8988T (cell line): ENCODE results near the gene CDV3.
"Not testable (repeated sequence)": the region's sequence is repeated elsewhere in the genome, so short reads cannot be mapped to it uniquely, and the experiment has no call there.

Experiments
- DNase-seq: peaks from one replicate; pipeline ENCODE4 v3.0.0; 2011

Gene CDV3

DNA sequence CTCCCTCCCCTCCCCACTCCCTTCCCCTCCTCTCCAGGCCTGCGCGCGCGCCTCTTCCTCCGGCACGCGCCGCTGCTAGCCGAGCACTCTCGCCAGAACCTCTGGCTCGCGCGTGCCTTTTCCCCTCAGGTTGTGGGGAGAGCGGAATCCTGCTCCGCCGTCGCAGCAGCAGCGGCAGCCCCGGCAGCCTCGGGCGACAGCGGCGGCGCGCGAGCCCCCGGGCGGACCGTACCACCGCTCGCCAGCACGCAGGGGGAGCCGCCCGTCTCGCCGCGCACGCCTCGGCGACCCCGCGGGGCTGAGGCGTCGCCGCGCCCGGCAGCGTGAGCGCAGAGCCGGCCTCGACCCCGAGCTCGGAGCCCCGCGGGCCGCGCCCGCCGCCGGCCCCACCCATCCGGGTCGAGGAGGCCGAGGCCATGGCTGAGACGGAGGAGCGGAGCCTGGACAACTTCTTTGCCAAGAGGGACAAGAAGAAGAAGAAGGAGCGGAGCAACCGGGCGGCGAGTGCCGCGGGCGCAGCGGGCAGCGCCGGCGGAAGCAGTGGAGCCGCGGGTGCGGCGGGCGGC lies at the start of gene CDV3:
Gene CDV3 (plus strand): TSS at position 58 of the 566 bp plus-strand sequence. CDS start 359 bp downstream, at position 417.
- peak; percentile 36 for DNase-seq

GRCh38 chr3:133523758-133524157 lies 49.7 kb upstream of the CDV3 start:
- DNase-seq = not testable (repeated sequence)

GRCh38 chr3:133525435-133525834 lies 48.1 kb upstream of the CDV3 start:
- no peak for DNase-seq

DNA sequence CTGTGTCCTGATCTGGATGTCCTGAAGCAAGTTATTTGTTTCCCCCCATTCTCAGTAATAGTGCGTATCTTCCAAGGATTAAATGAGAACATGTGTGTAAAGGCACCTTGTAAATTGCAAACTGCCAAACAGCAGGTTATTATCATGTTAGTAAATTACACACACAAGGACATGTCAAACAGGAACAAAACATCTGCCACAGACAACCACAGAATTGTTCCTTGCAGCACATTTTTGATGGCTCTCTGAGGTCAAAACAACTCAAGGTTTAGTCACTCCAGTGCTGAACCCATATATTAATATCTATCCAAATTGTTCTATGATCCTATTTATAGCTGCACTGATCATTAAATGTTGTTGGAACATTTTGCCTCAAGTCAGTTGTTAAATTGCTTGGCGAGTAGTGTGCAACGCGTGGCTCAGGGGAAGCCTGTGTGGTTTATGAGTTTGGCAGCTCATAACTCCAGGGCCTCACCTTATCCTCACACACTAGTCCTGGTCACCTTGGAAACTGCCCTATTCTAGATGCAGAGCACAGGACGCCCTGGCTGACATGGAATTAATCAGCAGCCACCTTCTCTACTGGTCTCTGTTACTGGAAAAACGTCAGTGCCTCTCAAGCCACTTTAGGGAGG lies 46.3 kb upstream of the CDV3 start:
- no peak for DNase-seq

- DNase-seq = no peak
Measured at GRCh38 chr3:133529809-133530208, 43.7 kb upstream of the CDV3 start.

DNA sequence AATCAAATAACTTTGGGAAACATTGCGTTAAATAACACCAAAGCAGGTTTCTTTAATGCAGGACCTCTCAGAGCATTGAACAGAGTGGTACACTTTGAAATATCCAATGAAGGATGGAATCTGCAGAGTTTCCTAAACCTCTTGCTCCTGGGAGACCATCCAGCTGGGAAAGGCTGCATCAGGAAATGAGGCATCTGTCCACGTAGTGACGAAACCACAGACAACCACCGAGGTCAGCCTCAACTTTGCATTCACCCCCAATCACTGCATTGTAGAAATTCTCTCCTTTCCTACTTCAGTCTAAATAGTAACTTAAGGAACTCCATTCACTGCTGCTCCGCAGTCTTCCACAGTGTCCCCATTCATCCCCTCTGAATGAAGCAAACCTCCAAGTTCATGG lies 41.5 kb upstream of the CDV3 start:
- no peak for DNase-seq

GRCh38 chr3:133532951-133533350 lies 40.5 kb upstream of the CDV3 start:
- no peak for DNase-seq

DNA sequence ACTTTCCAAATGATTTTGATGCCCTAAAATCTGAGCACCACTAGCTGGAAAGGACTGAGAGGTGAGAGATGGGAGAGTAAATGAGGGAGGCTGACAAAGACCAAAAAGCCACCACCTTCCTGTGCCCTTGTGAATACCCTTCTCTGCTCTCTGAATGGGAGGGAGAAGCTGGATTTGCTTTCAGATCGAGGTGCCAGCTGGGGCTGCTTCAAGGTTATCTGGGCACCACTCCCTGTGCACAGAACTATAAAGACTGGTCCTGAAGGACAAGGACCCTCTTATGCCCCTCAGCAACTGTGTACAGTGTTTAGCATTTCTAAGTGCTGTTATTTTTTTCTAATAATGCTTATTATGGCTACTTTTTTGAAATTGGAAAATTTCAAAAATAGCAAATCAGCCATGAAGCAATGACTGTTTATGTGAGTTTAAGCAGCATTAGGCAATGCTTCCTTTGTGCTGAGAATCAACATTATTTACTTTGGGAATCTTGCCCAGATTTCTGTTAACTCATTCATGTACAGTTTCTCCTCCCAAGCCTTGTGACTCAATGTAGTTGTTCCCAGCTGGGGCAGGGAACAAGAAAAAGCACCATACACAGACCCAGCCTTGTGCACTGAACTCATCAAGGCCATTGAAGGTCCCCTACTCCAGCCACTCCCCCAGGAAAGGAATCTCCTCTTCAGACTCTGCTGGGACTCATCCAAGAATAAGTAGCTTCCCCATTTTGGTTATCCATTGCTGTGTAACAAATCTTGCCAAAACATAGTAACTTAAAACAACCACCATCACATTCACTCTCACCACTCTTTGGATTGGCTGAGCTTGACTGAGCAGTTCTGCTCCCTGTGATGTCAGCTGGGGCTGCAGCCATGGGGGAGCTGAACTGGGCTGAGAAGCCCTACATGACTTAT lies 37.3 kb upstream of the CDV3 start:
- DNase-seq = no peak

- not testable (repeated sequence) for DNase-seq
Measured at GRCh38 chr3:133537131-133537530, 36.4 kb upstream of the CDV3 start.

GRCh38 chr3:133538154-133538553 lies 35.3 kb upstream of the CDV3 start:
- no peak for DNase-seq

- DNase-seq = no peak
Measured at GRCh38 chr3:133540896-133541674, 32.4 kb upstream of the CDV3 start.

- no peak for DNase-seq
Measured at GRCh38 chr3:133542871-133543270, 30.6 kb upstream of the CDV3 start.

DNA sequence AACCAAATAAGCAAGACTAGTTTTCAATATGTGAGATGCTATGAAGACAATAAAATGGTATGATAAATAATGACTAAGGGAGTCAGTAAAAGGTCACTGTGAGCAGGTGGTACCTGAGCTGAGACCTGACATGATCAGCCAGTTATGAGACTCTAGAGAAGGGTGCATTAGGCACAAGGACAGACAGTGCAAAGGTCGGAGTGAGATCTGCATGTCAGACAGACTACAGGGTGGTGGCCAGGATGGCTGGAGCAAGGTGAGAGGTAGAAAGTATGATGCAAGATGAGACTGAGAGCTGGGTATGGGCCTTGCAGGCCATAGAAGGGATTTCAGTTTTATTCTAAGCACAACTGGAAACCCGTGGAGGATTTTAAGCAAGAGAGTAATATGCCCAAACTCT lies 28.5 kb upstream of the CDV3 start:
- not testable (repeated sequence) for DNase-seq

DNA sequence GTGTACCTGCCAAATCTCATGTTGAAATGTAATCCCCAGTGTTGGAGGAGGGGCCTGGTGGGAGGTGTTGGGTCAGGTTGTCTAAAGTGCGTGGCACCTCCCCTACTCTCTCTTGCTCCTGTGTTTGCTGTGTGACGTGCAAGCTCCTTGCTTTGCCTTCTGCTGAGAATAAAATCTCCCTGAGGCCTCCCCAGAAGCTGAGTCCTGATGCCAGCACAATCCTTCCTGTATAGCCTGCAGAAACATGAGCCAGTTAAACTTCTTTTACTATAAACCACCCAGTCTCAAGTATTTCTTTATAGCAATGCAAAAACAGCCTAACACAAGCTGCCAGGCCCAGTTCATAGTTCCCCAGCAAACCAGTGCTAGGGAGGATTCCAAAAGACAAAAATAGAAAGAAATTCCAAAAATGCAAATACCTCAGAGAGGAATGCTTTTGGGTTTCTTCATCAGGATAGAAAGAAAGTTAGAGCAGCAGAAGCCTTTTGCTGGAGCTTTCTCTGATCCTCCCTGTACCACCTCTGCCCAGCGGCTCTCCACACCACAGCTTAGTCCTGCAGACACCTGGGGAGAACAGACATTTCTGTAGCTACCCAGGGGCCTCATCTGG lies 25.9 kb upstream of the CDV3 start:
- no peak for DNase-seq

GRCh38 chr3:133548090-133548489 lies 25.4 kb upstream of the CDV3 start:
- DNase-seq = no peak

DNA sequence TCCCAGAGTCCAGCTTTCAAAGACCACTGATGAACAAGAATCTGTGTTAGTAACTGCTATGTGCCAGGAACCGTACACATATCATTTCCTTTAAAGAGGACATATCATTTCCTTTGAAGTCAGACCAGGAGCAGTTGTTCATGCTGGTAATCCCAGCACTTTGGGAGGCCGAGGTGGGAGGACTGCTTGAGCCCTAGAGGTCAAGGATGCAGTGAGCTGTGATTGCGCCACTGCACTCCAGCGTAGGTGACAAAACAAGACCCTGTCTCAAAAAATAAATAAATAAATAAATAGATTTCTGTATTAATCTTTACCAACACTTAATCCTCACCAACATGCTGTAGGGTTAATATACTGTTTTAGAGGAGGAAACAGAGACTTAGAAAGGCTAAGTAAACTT lies 23.9 kb upstream of the CDV3 start:
- DNase-seq = no peak

DNA sequence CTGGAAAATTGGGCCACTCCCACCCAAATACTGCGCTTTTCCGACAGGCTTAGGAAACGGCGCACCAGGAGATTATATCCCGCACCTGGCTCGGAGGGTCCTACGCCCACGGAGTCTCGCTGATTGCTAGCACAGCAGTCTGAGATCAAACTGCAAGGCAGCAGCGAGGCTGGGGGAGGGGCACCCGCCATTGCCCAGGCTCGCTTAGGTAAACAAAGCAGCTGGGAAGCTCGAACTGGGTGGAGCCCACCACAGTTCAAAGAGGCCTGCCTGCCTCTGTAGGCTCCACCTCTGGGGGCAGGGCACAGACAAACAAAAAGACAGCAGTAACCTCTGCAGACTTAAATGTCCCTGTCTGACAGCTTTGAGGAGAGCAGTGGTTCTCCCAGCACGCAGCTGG lies 21.9 kb upstream of the CDV3 start:
- DNase-seq = not testable (repeated sequence)

DNA sequence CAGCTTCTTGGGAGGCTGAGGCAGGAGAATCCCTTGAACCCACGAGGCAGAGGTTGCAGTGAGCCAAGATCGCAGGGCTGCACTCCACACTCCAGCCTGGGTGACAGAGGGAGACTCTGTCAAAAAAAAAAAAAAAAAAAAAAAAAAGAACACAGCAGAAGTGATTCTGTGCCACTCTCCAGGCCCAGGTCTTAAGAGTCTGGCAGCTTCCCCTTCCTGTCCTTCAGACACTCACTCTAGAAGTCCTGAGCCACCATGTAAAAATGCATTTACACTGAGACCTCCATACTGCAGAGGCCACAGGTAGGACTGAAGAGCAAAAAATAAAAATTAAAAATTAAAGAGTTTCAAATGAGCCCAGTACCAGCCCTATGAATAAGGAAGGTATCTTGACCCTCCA lies 11.8 kb upstream of the CDV3 start:
- no peak for DNase-seq

- DNase-seq = no peak
Measured at GRCh38 chr3:133562376-133562775, 11.1 kb upstream of the CDV3 start.

- DNase-seq = no peak
Measured at GRCh38 chr3:133563186-133563591, 10.3 kb upstream of the CDV3 start.

DNA sequence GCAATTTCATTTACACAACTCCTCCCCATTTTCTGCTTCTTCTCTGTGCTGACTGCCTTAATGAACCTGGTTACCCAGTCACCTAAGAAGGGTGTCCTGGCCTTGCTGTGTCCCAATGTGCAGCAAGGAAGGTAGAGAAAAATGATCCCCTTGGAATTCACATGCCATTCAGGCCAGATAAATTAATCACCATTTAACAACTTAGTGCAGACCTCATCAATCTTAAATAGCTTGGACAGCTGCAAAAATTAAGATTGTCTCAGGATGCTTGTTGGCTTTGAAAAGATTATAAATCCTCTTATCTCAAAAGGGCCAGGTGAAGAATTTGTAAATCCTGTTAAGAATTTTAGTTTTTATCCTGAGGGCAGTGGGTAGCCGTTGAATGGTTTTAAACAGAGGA lies 9.7 kb upstream of the CDV3 start:
- DNase-seq = no peak

- DNase-seq = no peak
Measured at GRCh38 chr3:133568294-133569014, 5.0 kb upstream of the CDV3 start.
